ENCODE measurements around the gene OTUD6A.

DNA sequence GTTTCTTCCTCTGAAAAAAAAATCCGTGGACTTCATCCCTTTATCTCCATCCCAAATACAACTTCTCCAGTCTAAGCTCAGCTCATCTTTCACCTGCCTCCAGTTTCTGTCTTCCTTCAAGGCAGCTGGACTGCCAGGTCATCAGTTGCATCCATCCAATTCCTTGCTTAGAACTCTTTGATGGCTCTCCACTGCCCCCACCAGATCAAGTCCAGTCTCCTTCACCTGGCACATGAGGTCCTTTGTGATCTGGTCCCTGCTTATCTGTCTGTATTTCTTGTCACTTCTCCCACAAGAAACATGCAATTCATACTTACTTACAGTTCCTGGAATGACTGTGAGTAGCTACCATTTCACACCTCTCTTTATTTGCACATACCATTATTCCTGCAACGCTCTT lies 33.8 kb downstream of the OTUD6A start:
- TF ChIP-seq, protein P1, sequence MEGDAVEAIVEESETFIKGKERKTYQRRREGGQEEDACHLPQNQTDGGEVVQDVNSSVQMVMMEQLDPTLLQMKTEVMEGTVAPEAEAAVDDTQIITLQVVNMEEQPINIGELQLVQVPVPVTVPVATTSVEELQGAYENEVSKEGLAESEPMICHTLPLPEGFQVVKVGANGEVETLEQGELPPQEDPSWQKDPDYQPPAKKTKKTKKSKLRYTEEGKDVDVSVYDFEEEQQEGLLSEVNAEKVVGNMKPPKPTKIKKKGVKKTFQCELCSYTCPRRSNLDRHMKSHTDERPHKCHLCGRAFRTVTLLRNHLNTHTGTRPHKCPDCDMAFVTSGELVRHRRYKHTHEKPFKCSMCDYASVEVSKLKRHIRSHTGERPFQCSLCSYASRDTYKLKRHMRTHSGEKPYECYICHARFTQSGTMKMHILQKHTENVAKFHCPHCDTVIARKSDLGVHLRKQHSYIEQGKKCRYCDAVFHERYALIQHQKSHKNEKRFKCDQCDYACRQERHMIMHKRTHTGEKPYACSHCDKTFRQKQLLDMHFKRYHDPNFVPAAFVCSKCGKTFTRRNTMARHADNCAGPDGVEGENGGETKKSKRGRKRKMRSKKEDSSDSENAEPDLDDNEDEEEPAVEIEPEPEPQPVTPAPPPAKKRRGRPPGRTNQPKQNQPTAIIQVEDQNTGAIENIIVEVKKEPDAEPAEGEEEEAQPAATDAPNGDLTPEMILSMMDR (IDR thresholded peaks at IDR 0.05) = no peak
- no peak for TF ChIP-seq POLR2A (IDR thresholded peaks at IDR 0.05)
